Measurements from ENCODE around the gene UGT1A4.

Gene UGT1A4

GRCh38 chr2:233820774-233821105 lies 102.2 kb downstream of the UGT1A4 start:
- FAIRE-seq (no peak), DNase-seq (ENCODE audit: extremely low spot score, insufficient read length, low read depth) (no peak)

- FAIRE-seq: no peak
- no peak for DNase-seq (ENCODE audit: extremely low spot score, insufficient read length, low read depth)
Observed at GRCh38 chr2:233821196-233821595, 102.7 kb downstream of the UGT1A4 start.

GRCh38 chr2:233821709-233822100 lies 103.2 kb downstream of the UGT1A4 start:
- FAIRE-seq: no peak
- DNase-seq (ENCODE audit: extremely low spot score, insufficient read length, low read depth): no peak

GRCh38 chr2:233822101-233822771 lies 103.7 kb downstream of the UGT1A4 start:
- FAIRE-seq (no peak), DNase-seq (ENCODE audit: extremely low spot score, insufficient read length, low read depth) (no peak)

Measured in GM18507 (cell line).